Stimulated activated CD4-positive, alpha-beta T cell treated with anti-CD3 and anti-CD28 coated beads, Interleukin-15, amount 100 ng/mL, for 1 hour (primary cell): ENCODE data around the gene RASL10A.
A peak's percentile ranks its signal among the peaks of the same experiment; 100 is the strongest.

Experiments
- DNase-seq, 2 donors: peaks; one replicate each; pipeline ENCODE4 v3.0.0-alpha.2; 2020; ENCODE audit warnings: low read depth in 1 of 2, low spot score in 1 of 2

The RASL10A gene

DNA sequence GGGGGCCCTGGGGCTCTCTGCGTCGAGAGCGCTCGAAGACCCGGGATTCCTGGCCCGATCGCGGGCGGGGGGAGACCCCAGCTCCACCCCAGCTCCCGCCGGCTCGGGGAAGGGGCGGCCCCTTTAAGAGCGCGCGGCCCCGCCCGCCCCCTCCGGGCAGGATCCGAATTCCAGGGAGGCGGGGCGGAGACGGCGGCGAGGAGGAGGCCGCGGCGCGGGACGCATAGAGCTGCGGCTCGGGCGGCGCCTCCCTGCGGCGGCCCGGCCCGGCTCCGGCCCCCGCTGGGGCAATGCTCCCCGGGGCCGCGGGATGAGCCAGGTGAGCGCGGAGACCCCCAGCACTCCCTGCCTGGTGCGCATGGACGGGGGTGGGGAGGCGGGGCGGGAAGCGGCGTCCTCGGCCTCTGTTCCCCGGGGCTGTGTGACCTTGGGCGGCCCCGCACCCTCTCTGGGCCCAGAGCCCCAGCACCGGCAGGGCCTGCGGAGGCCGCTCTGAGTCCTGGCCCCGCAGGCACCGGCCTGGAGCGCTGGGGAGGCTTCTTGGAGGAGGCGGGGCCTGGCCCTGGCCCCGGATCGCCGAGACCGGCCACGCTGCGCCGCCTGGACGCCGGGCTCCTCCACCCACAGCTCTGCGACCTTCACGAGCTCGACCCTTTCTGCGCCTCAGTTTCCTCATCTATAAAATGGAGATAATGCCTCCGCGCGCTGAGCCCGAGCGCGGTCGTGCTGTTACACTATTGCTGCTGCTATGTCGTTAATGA, 8.5 kb downstream of the RASL10A start:
- peak in 1 of 2 donors; percentile 30 for DNase-seq

GRCh38 chr22:29306175-29306834, 9.2 kb downstream of the RASL10A start, which contains the start of gene GAS2L1:
Gene GAS2L1, plus strand, starts transcription at chr22:29306650. Its CDS starts 1,456 bp downstream, at chr22:29308106.
- peak in 1 of 2 donors; percentile 31 for DNase-seq

- DNase-seq, result no peak
These were observed 9.7 kb downstream of the RASL10A start for GRCh38 chr22:29305836-29306174.

DNA sequence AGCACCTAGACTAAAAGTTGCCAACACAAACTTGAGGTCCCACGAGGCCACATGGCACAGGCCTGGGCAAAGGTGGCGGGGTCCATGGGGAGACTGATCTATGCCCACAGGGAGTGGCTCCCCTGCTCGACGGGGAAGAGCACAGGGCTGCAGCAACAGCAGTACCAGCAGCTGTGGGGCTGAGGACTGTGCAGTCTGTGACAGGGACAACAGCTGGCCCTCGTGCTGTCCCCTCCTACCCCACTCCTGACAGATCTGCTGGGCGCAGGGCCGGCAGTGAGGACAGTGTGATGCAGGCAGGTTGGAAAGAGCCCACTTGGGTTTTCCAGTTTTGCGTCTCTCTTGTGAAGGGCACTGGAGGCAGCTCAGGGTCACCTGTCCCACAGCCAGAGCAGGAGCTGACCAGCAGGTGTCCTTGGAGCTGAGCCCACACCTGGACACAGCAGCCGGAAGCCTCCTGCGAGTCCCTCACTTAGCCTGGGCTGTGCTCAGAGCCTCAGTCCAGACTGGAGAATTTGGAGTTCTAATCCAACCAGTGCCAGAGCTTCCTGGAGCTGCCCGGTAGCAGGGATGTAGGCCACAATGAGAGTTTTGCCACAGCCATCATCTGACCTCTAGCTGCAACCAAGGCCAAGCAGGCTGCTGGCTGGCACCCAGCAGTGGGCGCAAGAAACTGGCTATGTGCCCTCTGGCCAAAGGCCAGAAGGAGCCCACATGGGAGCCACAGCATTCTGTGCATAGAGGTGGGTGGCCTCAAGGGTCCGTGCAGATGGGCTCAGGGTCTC, 12.6 kb downstream of the RASL10A start:
- no peak for DNase-seq

- no peak for DNase-seq
These were observed 13.2 kb downstream of the RASL10A start for GRCh38 chr22:29302402-29302680.

GRCh38 chr22:29301716-29302401, 13.6 kb downstream of the RASL10A start:
- DNase-seq, result no peak

GRCh38 chr22:29300807-29301601, 14.5 kb downstream of the RASL10A start:
- no peak for DNase-seq

DNA sequence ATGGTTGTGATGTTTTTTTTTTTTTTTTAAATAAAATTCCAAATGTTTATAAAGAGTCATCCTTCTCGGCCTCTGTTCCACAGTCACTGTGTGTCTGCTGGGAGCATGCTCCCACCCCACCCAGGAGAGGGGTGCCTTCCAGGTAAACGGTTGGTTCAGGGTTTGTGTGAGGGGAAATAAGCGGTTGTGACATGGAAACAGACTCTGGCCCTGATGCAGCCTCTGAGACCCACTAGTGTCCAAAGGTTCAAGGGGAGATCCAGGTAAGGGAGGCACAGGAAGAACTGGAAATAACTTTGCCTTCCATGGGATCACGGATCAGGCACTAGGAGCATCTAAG, 15.1 kb downstream of the RASL10A start:
- DNase-seq, result no peak

GRCh38 chr22:29299136-29299900, 16.2 kb downstream of the RASL10A start:
- no peak for DNase-seq

DNA sequence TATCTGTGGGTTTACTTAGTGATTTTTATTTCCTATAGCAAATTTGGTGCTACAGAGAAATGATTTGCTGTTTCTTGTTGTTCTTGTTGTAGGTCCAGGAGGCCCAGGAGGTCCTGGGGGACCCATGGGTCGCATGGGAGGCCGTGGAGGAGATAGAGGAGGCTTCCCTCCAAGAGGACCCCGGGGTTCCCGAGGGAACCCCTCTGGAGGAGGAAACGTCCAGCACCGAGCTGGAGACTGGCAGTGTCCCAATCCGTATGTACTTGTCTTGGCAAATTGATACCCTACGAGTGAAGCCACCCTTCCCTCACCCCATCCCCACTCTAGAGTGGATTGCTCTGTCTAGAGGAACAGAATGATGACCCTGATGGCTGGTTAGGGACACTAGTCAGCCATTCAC, 16.9 kb downstream of the RASL10A start:
- no peak for DNase-seq

DNA sequence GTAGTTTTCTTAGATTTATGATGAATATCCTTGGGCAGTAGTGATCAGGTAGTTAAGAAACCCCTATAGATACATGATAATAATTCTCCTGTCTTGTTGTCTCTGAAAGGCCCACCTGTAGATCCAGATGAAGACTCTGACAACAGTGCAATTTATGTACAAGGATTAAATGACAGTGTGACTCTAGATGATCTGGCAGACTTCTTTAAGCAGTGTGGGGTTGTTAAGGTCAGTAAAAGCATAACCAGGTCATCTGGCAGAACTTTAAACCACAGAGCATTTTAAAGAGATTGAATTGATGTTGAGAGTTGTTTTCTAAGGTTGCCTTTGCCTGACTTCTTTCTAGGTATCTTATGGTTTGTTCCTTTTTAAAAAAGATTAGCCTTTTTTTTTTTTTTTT, 23.1 kb downstream of the RASL10A start:
- DNase-seq, result no peak

DNA sequence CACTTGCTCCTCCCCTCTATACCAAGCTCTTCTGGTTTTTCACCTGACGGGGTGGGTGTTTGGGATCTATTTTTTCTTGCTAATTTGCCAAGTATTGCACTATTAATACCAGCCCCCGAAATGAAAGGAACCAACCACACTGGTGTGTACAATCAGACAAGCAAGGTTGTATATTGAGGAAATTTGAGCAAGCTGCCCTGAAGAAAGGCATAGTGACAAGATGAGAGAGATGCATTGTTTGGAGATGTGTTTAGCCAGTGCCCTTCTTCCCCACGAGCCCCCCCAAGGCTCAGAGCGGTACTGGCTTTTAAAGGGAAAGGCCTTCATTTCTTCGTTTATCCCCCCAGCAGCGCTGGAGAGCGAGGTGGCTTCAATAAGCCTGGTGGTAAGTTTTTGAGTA, 24.3 kb downstream of the RASL10A start:
- no peak for DNase-seq

- no peak for DNase-seq
These were observed 25.4 kb downstream of the RASL10A start for GRCh38 chr22:29290061-29290460.

DNA sequence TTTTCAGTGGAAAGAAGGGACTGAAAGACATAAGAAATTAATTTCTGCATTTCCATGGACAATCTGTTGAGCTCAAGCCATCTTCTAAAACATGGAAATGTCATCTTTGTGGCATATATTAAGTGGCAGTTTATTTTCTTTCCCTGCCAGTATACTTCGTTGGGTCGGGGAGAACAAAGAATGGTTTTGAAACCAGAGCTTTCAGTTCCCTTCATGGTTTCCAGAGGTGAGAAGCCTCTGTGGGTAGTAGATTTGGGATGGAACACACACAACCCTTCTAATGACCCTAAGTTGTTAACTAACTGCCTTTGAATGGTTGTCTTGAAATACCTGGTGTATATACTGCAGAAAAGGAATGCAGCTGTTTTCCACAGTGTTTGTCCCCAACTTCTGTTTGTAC, 26.7 kb downstream of the RASL10A start:
- no peak for DNase-seq

DNA sequence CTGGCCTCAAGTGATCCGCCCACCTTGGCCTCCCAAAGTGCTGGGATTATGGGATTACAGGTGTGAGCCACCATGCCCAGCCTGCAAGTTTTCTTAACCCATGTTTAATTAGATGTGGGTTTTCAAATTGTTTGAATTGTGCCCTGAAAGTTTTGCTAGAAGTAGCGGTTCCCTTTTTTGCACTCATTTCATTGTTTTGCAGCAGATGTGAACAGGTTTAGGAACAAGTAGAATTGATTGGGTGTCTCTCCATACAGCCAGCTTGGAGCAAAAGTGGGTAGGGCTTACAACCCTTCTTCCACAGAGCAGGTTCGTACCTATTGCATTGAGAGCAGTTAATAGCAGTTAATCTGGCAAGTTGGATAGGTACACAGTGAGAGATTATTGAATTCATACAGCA, 31.3 kb downstream of the RASL10A start:
- no peak for DNase-seq

DNA sequence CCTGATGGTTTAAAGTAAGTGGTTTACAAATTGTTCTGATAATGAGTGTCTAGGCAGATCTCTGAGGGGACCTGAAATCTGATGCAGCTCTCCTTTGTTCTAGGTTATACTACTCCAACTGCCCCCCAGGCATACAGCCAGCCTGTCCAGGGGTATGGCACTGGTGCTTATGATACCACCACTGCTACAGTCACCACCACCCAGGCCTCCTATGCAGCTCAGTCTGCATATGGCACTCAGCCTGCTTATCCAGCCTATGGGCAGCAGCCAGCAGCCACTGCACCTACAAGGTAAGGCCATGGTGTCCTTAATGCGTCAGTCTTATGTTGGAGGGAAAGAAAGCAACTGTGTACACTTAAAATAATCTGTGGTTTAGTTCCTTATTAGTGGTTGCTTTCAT, 37.6 kb downstream of the RASL10A start:
- DNase-seq, result no peak

GRCh38 chr22:29275819-29276565, 39.5 kb downstream of the RASL10A start:
- no peak for DNase-seq

- no peak for DNase-seq
These were observed 40.3 kb downstream of the RASL10A start for GRCh38 chr22:29275167-29275566.

GRCh38 chr22:29272624-29273023, 42.9 kb downstream of the RASL10A start:
- no peak for DNase-seq
